Right hindlimb (tissue), 1 donor: ENCODE measurements around the gene DOCK1.
"Not testable (repeated sequence)": the region's sequence is repeated elsewhere in the genome, so short reads cannot be mapped to it uniquely, and the experiment has no call there.

Experiments
- DNase-seq: peaks from one replicate; pipeline ENCODE4 v3.0.0-alpha.2; 2018

Gene DOCK1

DNA sequence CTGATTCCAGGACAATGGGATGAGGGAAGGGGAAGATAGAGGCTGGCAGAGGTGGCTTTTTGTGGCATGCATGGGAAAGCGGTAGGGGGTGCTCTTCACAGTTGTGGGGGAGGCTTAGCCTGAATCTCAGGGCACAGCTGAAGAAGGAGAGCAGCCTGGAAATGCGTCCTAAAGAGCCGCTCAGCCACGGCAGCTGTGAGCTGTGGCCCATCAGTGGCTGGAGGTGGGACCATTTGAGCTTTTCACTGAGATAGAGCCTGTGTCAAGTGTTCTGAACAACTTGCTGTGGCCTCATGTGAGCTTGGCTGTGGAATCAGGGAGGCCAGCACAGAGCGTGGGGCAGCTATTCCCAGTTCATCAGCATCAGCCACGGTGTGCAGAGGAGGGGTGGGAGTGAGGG lies 391.5 kb downstream of the DOCK1 start:
- DNase-seq = no peak

DNA sequence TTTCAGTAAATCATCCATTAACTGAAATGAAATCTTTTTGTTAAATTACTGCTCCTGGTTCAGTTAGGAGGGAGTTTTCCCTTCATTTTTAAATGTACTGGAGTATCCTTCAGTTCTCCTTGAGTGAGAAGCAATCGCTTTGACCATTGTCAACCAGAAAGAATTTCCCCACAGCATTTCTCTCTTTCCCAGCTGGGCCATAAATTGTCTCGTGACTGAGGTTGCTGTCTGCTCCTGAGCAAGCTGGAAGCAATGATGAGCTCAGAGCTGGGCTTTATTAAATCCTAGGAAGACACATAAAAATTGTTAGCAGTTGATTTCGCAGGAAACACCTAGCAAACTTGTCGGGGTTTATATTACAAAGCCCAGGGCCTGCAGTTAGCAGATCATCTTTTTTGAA lies 393.2 kb downstream of the DOCK1 start:
- no peak for DNase-seq

DNA sequence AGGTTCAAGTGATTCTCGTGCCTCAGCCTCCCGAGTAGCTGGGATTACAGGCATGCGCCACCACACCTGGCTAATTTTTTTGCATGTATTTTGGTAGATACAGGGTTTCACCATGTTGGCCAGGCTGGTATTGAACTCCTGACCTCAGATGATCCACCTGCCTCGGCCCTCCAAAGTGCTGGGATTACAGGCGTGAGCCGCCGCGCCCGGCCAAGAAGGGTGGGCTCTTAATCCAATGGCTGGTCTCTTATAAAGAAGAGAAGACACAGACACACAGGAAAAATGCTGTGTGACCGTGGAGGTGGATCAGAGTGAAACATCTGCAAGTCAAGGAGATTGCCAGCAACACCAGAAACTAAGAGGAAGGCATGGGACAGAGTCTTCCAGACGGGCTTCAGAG lies 394.0 kb downstream of the DOCK1 start:
- DNase-seq = not testable (repeated sequence)

DNA sequence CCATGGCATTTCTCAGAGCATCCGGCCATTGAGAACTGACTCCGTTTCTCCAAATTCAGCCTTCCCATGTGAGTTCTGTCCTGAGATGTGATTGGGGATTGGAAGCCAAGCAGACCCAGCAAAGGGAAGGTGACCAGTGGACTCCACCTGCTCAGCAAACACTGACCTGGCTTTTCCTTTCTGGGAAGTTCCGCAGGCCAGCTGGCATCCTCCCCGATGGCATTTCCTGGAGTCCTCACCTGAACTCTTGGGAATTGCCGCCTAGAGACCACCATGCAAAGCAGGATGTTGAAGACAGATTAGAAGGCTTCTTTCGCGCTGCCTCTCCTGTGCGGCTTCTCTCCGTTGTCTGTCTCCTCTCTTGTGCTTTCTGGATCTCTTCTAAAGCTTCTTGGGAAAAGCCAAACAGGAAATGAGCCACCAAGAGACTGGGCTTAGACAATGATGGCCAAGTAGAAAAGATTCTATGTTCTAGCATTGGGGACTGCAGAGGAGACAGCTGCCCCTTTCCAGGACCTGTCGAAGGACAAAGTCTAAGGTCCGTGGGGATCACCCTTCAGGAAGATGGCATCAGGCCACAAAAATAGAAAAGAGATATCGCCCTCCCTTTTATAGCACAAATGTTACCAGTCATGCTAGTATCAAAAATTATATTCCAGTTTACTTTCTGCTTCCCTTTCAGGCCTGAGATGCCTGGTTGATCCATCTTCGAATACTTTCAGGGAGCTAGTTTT lies 394.9 kb downstream of the DOCK1 start:
- DNase-seq = no peak

DNA sequence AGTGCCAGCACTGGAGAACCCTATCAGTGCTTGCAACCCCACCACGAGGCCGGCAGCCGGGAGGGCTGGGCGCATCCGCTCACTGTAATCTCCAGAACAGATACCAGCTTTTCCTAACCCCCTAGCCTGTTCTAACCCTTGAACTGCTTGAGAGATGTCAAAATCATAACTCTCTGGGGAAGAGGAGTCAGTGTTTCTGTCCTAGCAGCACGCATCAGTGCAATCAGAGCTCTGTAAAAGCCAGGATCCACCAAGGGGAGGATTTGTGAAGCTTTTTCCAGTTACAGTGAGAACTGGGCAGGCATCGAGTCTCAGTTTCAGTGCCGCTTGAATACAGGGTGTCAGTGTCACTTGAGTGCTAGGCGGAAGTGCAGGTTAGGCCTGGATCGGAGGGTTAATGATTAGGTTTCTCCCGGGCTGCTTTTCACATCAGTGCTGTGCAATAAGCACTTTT lies 395.7 kb downstream of the DOCK1 start:
- DNase-seq = no peak

DNA sequence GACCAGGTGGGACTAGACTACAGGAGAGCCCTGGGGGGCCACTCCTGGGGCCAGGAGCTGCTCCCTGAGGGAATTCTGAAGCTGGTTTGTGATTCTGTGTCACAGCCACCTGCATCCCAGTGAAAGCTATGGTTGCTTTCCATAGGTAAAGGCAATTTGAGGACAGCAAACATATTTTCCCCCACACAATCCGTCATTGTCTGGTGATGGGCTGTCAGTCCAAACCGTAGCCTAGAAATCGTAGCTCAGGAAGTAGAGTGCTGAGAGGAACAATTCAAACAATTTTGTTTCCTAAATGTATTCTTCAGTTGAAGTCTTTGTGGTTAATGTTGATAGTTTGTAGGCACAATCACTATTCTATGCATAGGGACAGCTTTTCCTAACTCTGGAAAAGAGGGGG lies 397.1 kb downstream of the DOCK1 start:
- DNase-seq = no peak

DNA sequence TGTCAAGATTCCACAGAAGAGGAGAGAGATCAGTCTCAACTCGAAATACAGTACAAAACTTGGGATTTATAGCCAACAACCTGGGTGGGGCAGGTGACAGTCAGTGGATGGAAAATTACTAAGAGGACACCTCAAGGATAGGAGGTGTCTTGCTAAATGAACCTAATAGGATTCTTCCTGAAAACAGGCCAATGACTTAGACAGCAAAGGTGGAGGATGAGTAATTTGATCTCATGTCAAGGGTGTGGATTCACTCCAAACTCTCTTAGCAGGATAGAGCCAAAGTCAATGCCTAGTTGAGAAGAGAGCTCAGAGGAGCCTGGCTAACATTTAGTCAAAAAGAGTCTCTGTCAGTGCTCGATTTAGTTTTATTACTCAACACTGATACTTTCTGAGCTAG lies 397.9 kb downstream of the DOCK1 start:
- no peak for DNase-seq

DNA sequence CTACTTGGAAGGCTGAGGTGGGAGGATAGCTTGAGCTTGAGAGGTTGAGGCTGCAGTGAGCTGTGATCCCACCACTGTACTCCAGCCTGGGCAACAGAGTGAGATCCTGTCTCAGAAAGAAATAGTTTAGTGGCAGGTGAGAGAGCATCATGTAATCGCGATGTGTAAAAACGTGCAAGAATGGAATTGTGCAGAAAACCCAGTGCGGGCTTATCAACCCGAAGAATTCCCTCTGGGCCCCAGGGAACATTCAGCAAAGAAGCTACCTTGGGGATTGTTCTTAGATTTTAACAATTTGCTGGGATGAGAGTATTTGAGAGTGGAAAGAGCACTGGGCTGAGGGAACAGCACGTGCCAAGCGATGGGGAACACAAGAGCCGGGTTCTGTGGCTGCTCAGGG lies 398.5 kb downstream of the DOCK1 start:
- no peak for DNase-seq

DNA sequence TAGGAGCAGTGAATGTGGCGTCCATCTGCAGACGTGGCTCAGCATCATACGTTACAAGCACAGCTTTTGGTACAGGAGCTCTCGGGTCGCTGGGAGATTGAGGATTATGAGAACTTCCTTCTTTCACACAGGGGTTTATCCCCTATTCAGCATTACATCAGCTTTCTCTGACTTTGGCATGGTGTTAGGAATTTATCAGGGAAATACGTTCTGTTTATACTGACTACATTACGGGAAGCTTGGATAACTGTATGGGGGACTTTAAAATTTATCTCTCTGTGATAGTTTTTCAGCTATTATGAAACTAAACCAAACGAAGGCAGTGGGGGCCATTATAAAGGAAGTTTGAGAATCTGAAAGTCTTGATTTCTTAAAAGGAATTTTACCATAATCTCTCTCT lies 401.3 kb downstream of the DOCK1 start:
- no peak for DNase-seq

DNA sequence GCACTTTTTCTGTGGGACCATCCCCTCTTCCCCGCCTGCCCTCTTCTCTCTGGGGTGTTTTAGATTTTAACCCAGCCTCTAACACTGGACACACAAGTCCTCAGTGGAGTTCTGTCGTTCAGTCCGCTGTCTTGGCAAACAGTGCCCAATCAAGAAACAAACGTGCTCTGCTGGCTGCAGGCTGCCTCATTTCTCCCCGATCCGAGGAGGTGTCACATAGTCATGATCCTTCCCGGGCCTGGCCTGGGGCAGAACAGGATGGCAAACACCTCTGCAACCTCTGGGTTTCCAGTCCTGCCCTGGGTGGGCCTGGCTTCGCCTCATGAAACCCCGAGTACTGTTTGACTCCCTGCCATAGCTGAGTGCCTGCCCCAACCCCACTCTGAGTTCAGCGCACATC lies 402.1 kb downstream of the DOCK1 start:
- no peak for DNase-seq

DNA sequence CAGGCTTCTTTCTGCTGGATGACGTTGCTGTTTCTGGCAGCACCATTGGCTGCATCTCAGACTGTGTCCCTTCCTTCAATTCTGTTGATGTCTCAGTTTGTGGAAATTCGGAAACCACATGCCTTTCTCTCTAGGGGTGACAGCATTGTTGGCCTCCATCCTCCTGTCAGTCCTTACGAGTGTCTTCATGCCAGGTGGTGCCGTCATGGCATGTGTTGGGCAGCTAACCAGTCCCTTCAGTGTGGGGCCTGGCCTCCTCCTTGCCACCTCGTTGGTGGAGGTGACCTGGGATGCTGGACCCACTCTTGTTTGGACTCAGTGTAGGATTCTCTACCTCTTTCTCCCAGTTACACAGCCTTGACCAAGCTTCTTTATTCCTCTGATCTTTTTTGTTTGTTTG lies 402.8 kb downstream of the DOCK1 start:
- no peak for DNase-seq

DNA sequence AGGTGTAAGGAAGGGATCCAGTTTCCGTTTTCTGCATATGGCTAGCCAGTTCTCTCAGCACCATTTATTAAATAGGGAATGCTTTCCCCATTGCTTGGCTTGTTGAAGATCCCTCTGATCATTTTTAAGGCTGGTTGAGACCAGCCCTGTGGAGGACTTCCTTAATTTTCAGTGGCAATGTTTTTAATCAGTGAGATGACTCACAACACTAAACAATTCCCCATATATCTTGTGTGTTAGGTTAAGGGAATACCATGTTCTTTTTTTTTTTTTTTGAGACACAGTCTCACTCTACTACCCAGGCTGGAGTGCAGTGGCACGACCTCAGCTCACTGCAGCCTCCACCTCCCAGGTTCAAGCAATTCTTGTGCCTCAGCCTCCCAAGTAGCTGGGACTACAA lies 404.4 kb downstream of the DOCK1 start:
- not testable (repeated sequence) for DNase-seq

DNA sequence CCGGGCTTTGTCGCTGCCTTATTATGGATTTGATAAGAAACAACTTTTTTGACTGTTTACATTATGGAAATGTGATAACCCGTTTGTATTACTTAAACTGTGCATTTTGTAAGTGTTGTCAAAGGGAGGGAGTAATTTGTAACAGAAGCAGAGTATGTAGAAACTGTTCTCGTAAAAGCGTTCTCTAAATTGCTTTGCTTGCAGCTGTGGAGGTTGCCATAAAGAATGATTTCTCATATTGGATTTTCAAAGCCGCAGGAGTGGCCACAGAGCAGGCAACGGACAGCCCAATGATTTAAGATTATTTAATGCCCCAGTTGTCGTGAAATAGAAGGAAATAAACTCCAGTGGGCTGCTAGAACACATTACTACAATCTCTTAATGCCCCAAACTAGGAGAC lies 405.2 kb downstream of the DOCK1 start:
- no peak for DNase-seq

DNA sequence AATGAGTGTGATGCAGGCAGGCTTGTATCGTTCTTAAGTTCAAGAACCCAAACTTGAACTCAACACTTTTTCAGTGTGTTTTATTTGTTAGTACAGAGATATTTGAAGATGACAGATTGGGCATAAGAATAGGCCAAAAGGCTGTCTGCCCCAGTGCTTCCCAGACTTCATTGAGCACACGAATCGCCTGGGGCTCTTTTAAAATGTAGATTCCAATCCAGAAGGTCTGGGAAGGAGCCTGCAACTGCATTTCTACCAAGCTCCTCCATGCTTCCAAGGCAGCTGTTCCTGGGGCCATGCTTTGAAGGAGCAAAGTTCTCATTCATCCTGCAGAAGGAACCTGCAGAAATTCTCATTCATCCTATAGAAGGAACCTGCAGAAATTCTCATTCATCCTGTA lies 405.7 kb downstream of the DOCK1 start:
- DNase-seq = no peak

DNA sequence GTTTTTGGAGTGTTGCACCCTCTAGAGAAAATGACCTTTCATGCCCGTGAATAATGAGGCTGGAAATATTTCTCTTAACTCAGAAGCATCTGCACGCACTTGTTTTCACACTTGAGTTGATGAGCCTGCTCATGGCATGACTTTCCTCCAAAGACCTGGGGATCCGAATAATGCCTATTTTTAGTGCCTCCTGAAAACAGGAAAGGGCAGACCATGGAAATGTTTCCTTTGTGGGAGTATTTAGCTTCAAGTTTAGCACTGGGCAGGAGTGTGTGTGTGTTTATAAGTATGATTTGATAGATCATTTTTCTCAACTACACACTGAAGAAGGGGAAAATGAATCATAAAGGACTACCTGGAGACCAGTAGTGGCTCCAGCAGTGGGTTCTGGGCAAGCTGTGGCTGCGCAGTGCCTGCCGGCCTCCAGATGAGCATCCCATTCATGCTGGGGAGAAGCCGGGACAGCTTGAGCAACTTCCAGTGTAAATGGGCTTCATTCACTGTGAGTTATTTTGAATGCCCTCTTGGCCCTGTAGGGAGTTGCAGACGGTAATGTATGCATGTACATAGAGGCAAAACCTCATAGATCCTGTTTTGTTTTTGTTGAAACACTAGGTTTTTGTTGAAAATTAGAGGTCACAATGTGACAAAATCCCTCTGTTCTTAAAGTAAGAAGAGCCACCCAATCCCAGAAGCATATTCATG lies 408.9 kb downstream of the DOCK1 start:
- no peak for DNase-seq

DNA sequence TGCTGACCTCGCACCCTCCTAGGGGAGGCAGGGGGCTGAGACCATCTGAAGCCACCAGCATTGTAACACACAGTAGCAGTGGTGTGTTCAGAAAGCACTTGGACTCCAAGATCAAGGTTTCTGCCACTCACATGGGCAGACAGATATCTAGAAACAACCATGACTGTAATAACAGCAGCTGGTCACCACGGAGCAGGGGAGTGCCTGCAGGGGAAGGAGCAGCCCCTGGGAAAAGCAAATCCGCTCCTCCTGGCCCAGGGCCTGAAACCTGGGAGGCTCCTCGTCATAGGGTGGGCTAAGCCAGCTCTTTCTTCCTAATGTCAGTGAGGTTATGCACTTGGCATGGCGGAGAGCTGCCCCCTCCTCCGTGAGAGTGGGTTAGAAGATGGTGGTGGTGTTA lies 409.6 kb downstream of the DOCK1 start:
- DNase-seq = no peak

DNA sequence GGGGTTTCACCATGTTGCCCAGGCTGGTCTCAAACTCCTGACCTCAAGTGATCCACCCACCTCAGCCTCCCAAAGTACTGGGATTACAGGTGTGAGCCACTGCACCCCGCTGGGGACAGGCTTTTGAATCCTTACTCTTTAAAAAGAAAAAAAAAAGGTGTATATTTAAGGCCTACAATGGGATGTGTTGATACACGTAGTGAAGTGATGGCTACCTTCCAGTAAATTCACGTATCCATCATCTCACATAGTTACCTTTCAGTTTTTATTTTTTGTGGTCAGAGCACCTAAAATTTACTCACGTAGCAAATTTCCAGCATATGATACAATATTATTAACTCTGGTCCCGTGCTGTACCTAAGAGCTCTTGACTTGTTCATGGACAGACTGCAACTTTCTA lies 410.7 kb downstream of the DOCK1 start:
- DNase-seq = no peak

DNA sequence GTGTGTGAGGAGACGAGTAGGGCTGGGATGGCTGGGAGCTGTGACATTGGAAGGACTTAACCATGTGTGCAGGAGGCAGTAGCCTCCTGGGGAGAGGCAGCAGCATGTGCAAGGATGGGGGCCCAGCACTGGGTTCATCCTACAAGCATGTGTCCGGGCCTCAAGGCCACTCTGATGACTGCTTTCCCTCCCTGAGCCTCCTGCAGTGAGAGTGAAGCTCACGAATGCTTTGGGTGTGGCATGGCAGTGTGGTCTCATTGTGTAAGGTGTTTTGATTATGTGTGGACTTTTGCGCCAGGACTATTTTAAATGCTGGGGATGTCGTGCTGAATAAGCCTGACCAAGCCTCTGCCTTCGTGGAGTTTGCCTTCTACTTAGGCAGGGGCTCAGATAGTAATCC lies 413.2 kb downstream of the DOCK1 start:
- no peak for DNase-seq

DNA sequence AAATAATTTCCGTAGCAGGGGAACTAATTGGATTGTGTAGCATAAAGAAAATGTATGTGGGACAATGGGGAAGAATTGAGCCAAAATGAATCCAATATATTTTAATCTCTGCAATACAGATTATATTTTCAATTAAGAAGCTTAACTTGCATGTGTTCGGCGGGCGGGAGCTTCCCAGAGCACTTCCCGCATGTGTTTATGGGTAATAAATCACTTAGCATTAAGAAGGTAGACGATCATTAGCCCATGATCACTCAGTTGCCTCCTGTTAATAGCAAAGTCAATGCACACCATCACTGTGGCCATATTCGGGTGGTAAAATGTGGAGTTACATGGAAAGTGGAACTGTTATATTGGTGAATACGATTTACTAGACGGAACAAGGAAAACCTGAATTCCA lies 414.0 kb downstream of the DOCK1 start:
- no peak for DNase-seq

DNA sequence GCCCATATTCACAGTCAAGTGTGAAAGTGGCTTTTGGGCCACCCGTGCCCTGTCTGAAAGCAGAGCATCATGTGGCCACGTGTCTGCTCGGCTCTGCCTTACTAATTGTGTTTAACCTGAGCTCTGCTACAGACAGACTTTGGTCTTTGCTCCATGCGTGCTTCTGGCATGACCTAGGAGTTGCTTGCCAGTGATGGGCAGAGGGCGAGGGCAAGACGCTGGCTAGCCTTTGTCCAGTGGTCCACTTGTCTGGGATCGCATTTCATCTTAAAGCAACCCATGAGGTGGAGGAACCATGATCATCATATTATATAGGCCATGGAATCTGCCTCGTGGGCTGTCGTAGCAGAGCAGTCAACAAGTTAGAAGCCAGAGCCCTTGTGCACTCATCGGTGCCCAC lies 414.5 kb downstream of the DOCK1 start:
- no peak for DNase-seq

DNA sequence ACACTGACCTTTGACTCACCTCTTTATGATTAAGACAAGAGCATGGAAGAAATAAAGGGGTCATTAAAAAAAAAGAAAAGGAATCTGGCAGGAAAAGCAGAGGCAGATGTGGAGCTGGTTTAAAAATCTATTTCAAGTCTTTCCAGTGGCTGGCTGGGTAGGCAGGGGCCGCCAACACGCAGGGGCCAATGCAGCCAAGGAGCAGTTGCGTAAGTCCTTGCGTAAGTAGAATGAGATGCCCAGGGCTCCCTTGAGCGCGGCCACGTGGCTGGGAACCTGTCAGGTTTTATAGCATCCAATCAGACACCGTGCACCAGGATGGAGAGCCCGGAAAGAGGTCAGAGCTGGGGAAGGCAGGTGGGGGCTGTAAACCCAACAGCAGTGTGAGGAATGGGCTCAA lies 414.9 kb downstream of the DOCK1 start:
- DNase-seq = no peak

DNA sequence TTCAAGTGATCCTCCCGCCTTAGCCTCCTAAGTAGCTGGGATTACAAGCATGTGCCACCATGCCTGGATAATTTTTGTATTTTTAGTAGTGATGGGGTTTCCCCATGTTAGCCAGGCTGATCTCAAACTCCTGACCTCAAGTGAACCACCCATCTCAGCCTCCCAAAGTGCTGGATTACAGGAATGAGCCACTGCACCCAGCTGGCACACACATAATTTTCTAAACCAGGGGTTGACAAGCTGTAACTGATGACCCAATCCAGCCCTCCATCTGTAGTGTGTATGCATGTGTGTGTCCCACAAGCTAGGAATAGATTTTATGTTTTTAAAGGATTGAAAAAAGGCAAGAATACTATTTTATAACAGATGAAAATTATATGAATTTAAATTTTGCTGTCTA lies 417.1 kb downstream of the DOCK1 start:
- no peak for DNase-seq

DNA sequence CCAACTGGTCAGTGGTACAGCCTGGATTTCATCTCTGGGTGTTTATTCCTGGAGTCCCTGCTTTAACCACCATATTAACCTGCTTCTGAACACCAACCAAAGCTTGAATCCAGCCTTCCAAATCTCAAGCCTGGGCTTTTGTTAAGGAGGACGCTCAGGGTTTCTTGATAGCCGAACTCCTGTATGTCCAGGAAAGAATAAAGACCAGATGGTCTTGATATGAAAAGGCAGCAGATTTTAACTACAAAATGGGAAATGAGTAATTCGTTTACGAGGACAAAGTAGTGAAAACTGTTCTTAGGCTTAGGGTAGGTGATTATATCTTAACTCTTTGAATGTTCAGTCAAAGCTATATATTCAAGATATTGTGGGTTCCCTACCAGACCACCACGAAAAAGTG lies 420.3 kb downstream of the DOCK1 start:
- no peak for DNase-seq

DNA sequence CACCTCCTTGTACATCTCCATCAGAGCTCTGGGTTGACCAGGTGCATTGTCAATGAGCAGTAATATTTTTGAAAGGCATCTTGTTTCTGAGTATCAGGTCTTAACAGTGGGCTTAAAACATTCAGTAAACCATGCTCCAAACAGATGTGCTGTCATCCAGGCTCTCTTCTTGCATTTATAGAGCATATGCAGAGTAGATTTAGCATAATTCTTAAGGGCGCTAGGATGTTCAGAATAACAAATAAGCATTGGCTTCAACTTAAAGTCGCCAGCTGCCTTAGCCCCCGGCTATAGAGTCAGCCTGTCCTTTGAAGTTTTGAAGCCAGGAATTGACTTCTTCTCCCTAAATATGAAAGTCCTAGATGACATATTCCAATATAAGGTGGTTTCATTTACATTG lies 421.7 kb downstream of the DOCK1 start:
- no peak for DNase-seq

DNA sequence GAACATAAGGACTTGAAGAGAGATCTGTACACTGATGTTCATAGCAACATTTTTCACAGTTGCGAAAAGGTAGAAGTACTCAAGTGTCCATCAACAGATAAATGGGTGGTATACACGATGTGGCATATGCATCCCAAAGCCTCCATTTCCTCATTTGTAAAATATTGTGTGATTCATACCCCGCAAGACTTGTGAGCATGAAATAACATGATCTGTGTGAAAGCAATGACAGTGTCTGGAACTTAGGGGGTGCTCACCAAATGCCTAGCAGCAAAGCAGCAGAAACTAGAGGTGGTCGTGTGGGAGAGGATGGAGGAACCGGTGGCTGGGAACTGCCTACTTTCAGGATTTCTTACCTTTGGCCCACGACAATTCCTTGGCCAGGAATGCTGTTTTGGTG lies 426.5 kb downstream of the DOCK1 start:
- no peak for DNase-seq
